Activated T-helper 2 cell treated with anti-CD3 and anti-CD28 coated beads, Interferon-gamma antibody, Interleukin-2, Interleukin-4, amounts not matched to agents 10 μg/mL and 5 μg/mL and 100 μg/mL, durations not matched to agents 14 hours and 24 hours and 36 hours (primary cell): ENCODE measurements around the gene LPXN. TPM values are rescaled to one million over a fixed set of nuclear protein-coding genes. Genes with fewer than 3 reads are reported as not detected.
A peak's percentile ranks its signal among the peaks of the same experiment; 100 is the strongest.

Experiments
- DNase-seq: peaks from one replicate; pipeline ENCODE4 v3.0.0; 2021; ENCODE audit warnings: low spot score
- H3K27ac Mint-ChIP-seq: one replicate; pipeline ENCODE4 v1.8.0; 2021; ENCODE audit warnings: mixed read lengths
- H3K27me3 Mint-ChIP-seq: one replicate; pipeline ENCODE4 v1.8.0; 2021; ENCODE audit warnings: low read depth, mixed read lengths
- H3K36me3 Mint-ChIP-seq: one replicate; pipeline ENCODE4 v1.8.0; 2021; ENCODE audit warnings: low read depth, mixed read lengths
- H3K4me1 Mint-ChIP-seq: one replicate; pipeline ENCODE4 v1.8.0; 2021; ENCODE audit warnings: low read depth, mixed read lengths
- H3K4me3 Mint-ChIP-seq: one replicate; pipeline ENCODE4 v1.8.0; 2021; ENCODE audit warnings: low read depth, mild to moderate bottlenecking, moderate library complexity, mixed read lengths
- H3K9me3 Mint-ChIP-seq: one replicate; pipeline ENCODE4 v1.8.0; 2021; ENCODE audit warnings: mixed read lengths
- intact Hi-C: fragments of 100-400 bp; cut with micrococcal nuclease; formaldehyde crosslinking; loops from one replicate; pipeline ENCODE4 v1.15.1; 2023
- total RNA-seq: library from RNA; stranded (reverse); gene quantifications from 2 replicates; pipeline ENCODE4 v1.2.3, GENCODE V29; 2022

LPXN gene
- total RNA-seq, 1 donor from 2014 or later: 129 TPM

- H3K4me1 Mint-ChIP-seq: peaks cover 41% of the 10 kb centered on the region
- H3K9me3 Mint-ChIP-seq: no peaks in the 10 kb centered on the region
- intact Hi-C loops: no loop called here
- no peak for DNase-seq
- H3K36me3 Mint-ChIP-seq: peaks cover 89% of the 10 kb centered on the region
- no peaks in the 10 kb centered on the region for H3K27me3 Mint-ChIP-seq
- H3K4me3 Mint-ChIP-seq: no peak overlapping the region
- H3K27ac Mint-ChIP-seq: no peak overlapping the region
Observed at GRCh38 chr11:58531865-58532341, 43.8 kb downstream of the LPXN start.

- Mint-ChIP-seq H3K27ac (no peak overlapping the region), H3K27me3 (no peaks in the 10 kb centered on the region), H3K4me3 (no peak overlapping the region), H3K36me3 (peaks cover 85% of the 10 kb centered on the region), H3K4me1 (peaks cover 45% of the 10 kb centered on the region), H3K9me3 (no peaks in the 10 kb centered on the region)
- intact Hi-C loops: no loop called here
- DNase-seq: peak; percentile 22
Observed at GRCh38 chr11:58530236-58530635, 45.4 kb downstream of the LPXN start.

- Mint-ChIP-seq H3K4me1 (peaks cover 56% of the 10 kb centered on the region), H3K27ac (no peak overlapping the region), H3K36me3 (peaks cover 71% of the 10 kb centered on the region), H3K9me3 (no peaks in the 10 kb centered on the region), H3K27me3 (no peaks in the 10 kb centered on the region), H3K4me3 (no peak overlapping the region)
- intact Hi-C loops: no loop called here
- DNase-seq: no peak
Observed at GRCh38 chr11:58527429-58527828, 48.2 kb downstream of the LPXN start.

GRCh38 chr11:58526721-58527120 is 48.9 kb downstream of the LPXN start:
- H3K4me3 Mint-ChIP-seq: no peak overlapping the region
- H3K27ac Mint-ChIP-seq: peak overlapping the region; percentile 4
- H3K9me3 Mint-ChIP-seq: no peaks in the 10 kb centered on the region
- H3K4me1 Mint-ChIP-seq: peaks cover 62% of the 10 kb centered on the region
- intact Hi-C loops: no loop called here
- DNase-seq: no peak
- no peaks in the 10 kb centered on the region for H3K27me3 Mint-ChIP-seq
- peaks cover 69% of the 10 kb centered on the region for H3K36me3 Mint-ChIP-seq

- Mint-ChIP-seq H3K36me3 (peaks cover 57% of the 10 kb centered on the region), H3K4me1 (peaks cover 52% of the 10 kb centered on the region), H3K4me3 (peak overlapping the region; percentile 75), H3K27me3 (no peaks in the 10 kb centered on the region), H3K27ac (peak overlapping the region; percentile 88), H3K9me3 (no peaks in the 10 kb centered on the region)
- no peak for DNase-seq
- intact Hi-C loops: loop anchor here (1.0 to 2.0 kb wide), 6 partner anchors 19 to 958 kb away; partner anchors contain the start of genes SELENOH and UBE2L6
Observed at GRCh38 chr11:58525037-58525614, 50.5 kb downstream of the LPXN start.

GRCh38 chr11:58524232-58525036 is 51.2 kb downstream of the LPXN start:
- intact Hi-C loops: loop anchor here (1.0 to 5.0 kb wide), 7 partner anchors 18 to 957 kb away; partner anchors contain the start of genes SELENOH, UBE2L6 and ZDHHC5
- Mint-ChIP-seq H3K27ac (peak overlapping the region; percentile 88), H3K4me3 (peak overlapping the region; percentile 75), H3K4me1 (peaks cover 48% of the 10 kb centered on the region), H3K27me3 (no peaks in the 10 kb centered on the region), H3K9me3 (no peaks in the 10 kb centered on the region), H3K36me3 (peaks cover 51% of the 10 kb centered on the region)
- peak; percentile 29 for DNase-seq

- intact Hi-C loops: no loop called here
- Mint-ChIP-seq H3K4me3 (no peak overlapping the region), H3K27ac (no peak overlapping the region), H3K27me3 (no peaks in the 10 kb centered on the region), H3K9me3 (no peaks in the 10 kb centered on the region), H3K36me3 (no peaks in the 10 kb centered on the region), H3K4me1 (peaks cover 10% of the 10 kb centered on the region)
- DNase-seq: no peak
Observed at GRCh38 chr11:58513747-58514367, 61.8 kb downstream of the LPXN start.

GRCh38 chr11:58511636-58512035 is 64.0 kb downstream of the LPXN start:
- Mint-ChIP-seq H3K27ac (no peak overlapping the region), H3K4me1 (peaks cover 10% of the 10 kb centered on the region), H3K9me3 (no peaks in the 10 kb centered on the region), H3K36me3 (peaks cover 4% of the 10 kb centered on the region), H3K4me3 (no peak overlapping the region), H3K27me3 (no peaks in the 10 kb centered on the region)
- no peak for DNase-seq
- intact Hi-C loops: no loop called here

- no peak overlapping the region for H3K27ac Mint-ChIP-seq
- no peaks in the 10 kb centered on the region for H3K27me3 Mint-ChIP-seq
- H3K4me1 Mint-ChIP-seq: peaks cover 17% of the 10 kb centered on the region
- intact Hi-C loops: loop anchor here (5.0 kb wide), 1 partner anchor 117 kb away; no protein-coding TSS in a partner anchor
- peaks cover 4% of the 10 kb centered on the region for H3K36me3 Mint-ChIP-seq
- DNase-seq: no peak
- H3K9me3 Mint-ChIP-seq: no peaks in the 10 kb centered on the region
- no peak overlapping the region for H3K4me3 Mint-ChIP-seq
Observed at GRCh38 chr11:58509748-58510147, 65.9 kb downstream of the LPXN start.

- peaks cover 4% of the 10 kb centered on the region for H3K36me3 Mint-ChIP-seq
- H3K4me3 Mint-ChIP-seq: no peak overlapping the region
- intact Hi-C loops: loop anchor here (5.0 kb wide), 1 partner anchor 117 kb away; no protein-coding TSS in a partner anchor
- no peak for DNase-seq
- H3K27me3 Mint-ChIP-seq: no peaks in the 10 kb centered on the region
- no peaks in the 10 kb centered on the region for H3K9me3 Mint-ChIP-seq
- H3K27ac Mint-ChIP-seq: no peak overlapping the region
- H3K4me1 Mint-ChIP-seq: peaks cover 17% of the 10 kb centered on the region
Observed at GRCh38 chr11:58508814-58509213, 66.8 kb downstream of the LPXN start.

- intact Hi-C loops: loop anchor here (5.0 kb wide), 1 partner anchor 116 kb away; no protein-coding TSS in a partner anchor
- H3K4me3 Mint-ChIP-seq: no peak within 1 kb of the TSS
- H3K27ac Mint-ChIP-seq: no peak within 1 kb of the TSS
Observed at GRCh38 chr11:58508005-58508404, 67.7 kb downstream of the LPXN start, which contains the start of gene OR5B21. TSS of gene OR5B21 (minus strand) at chr11:58508105. CDS start at chr11:58508105, 0 bp downstream.

GRCh38 chr11:58507355-58507754 is 68.3 kb downstream of the LPXN start:
- DNase-seq: no peak
- no peak overlapping the region for H3K4me3 Mint-ChIP-seq
- H3K27me3 Mint-ChIP-seq: no peaks in the 10 kb centered on the region
- no peaks in the 10 kb centered on the region for H3K9me3 Mint-ChIP-seq
- H3K4me1 Mint-ChIP-seq: peaks cover 17% of the 10 kb centered on the region
- no peak overlapping the region for H3K27ac Mint-ChIP-seq
- peaks cover 4% of the 10 kb centered on the region for H3K36me3 Mint-ChIP-seq
- intact Hi-C loops: loop anchor here (5.0 kb wide), 1 partner anchor 115 kb away; no protein-coding TSS in a partner anchor

More at GRCh38 chr11:58508005-58508404, 67.7 kb downstream of the LPXN start, which contains the start of gene OR5B21:
- Mint-ChIP-seq H3K9me3 (no peaks in the 10 kb centered on the region), H3K36me3 (peaks cover 4% of the 10 kb centered on the region), H3K27me3 (no peaks in the 10 kb centered on the region), H3K4me1 (peaks cover 17% of the 10 kb centered on the region)
- no peak for DNase-seq
